GM12892 (cell line): ENCODE measurements around the gene PLAC8L1.

Source experiments
- POLR2A ChIP-seq: IDR thresholded peaks from 2 replicates; pipeline ENCODE4 v1.6.1; 2011; ENCODE audit warnings: low read depth, low read length, control low read depth
- POLR2AphosphoS5 ChIP-seq: IDR thresholded peaks from 2 replicates; pipeline ENCODE4 v1.6.1; 2011; ENCODE audit warnings: low read depth, low read length, control low read depth

- TF ChIP-seq POLR2A = no peak
- TF ChIP-seq POLR2AphosphoS5 = no peak
These were observed 37.2 kb downstream of the PLAC8L1 start for GRCh38 chr5:146068206-146068605.
